GM12878 (cell line): ENCODE measurements around the gene CDH1. TPM values are rescaled to one million over a fixed set of nuclear protein-coding genes. Genes with fewer than 3 reads are reported as not detected.

Experiments
- ATAC-seq: fragments of 200-7000 bp; cut with Tn5 transposase; 3 replicates; pipeline ENCODE4 v1.9.1; 2020; ENCODE audit warnings: mild to moderate bottlenecking, moderate library complexity
- BruUV-seq: library from RNA; stranded (reverse); fragments of 400-500 nt; replicated peaks from 2 replicates; lab custom pipeline; 2021; lab: Mats Ljungman, UMichigan
- CTCF ChIA-PET: fragments of 300-600 bp; sonication (Branson Sonifier 250); formaldehyde crosslinking; extraction: SDS; loops from one replicate; lab custom pipeline; 2021; ENCODE audit warnings: inconsistent platforms; lab: Yijun Ruan, JAX
- POLR2A ChIA-PET: fragments of 350-600 bp; formaldehyde crosslinking; extraction: SDS; loops from one replicate; lab custom pipeline; 2021; ENCODE audit warnings: inconsistent platforms; lab: Charles Lee
- RAD21 ChIA-PET: fragments of 300-600 bp; sonication (Branson Sonifier 250); formaldehyde crosslinking; loops from one replicate; lab custom pipeline; 2023; ENCODE audit warnings: antibody characterized with exemption; ENCODE audit not compliant: unreplicated experiment; lab: Charles Lee
- SMC1A ChIA-PET: fragments of 300-600 bp; sonication (Branson Sonifier 250); formaldehyde crosslinking; loops from one replicate; lab custom pipeline; 2023; ENCODE audit not compliant: unreplicated experiment, uncharacterized antibody; lab: Charles Lee
- DNase-seq: peaks from one replicate; pipeline ENCODE4 v3.0.0-alpha.2; 2011; ENCODE audit warnings: low read depth, low spot score
- FAIRE-seq: peaks from 3 replicates; lab custom pipeline; 2011; peaks lifted over from hg19 to GRCh38; lab: Jason Lieb, UNC
- H2AFZ ChIP-seq: 2 replicates; pipeline ENCODE4 v1.6.0; 2011; ENCODE audit warnings: low read depth, low read length, control low read depth; ENCODE audit not compliant: control insufficient read depth
- H3K27ac ChIP-seq: 2 replicates; pipeline ENCODE4 v1.5.1; 2011; ENCODE audit warnings: control low read depth; ENCODE audit not compliant: control insufficient read depth, insufficient read depth
- H3K27me3 ChIP-seq, 2 experiments: replicated peaks in 1 of 2; 2 replicates each; pipeline versions ENCODE4 v1.6.0 to v1.6.1; 2011; ENCODE audit warnings: low read length in 1 of 2; ENCODE audit not compliant: control insufficient read depth in 2 of 2, insufficient read depth in 2 of 2
- H3K36me3 ChIP-seq, 2 experiments: 2 replicates each; pipeline ENCODE4 v1.5.1; 2011; ENCODE audit warnings: low read length in 1 of 2; ENCODE audit not compliant: control insufficient read depth in 2 of 2, insufficient read depth in 2 of 2
- H3K4me1 ChIP-seq: 2 replicates; pipeline ENCODE4 v1.6.1; 2011; ENCODE audit warnings: mild to moderate bottlenecking, low read length, moderate library complexity, mixed read lengths; ENCODE audit not compliant: control insufficient read depth, insufficient read depth
- H3K4me2 ChIP-seq: 2 replicates; pipeline ENCODE4 v1.6.0; 2011; ENCODE audit warnings: control low read depth; ENCODE audit not compliant: control insufficient read depth, insufficient read depth
- H3K4me3 ChIP-seq: fragments of 200-600 bp; sonication (generic); 2 replicates; pipeline ENCODE4 v1.5.1; 2016
- H3K79me2 ChIP-seq: 2 replicates; pipeline ENCODE4 v1.6.0; 2011; ENCODE audit warnings: low read length; ENCODE audit not compliant: control insufficient read depth, insufficient read depth
- H3K9ac ChIP-seq: 2 replicates; pipeline ENCODE4 v1.8.0; 2011; ENCODE audit warnings: low read length, control low read depth, mixed read lengths; ENCODE audit not compliant: control insufficient read depth, insufficient read depth
- H3K9me3 ChIP-seq: replicated peaks from 3 replicates; pipeline ENCODE4 v1.5.1; 2011; ENCODE audit warnings: mild to moderate bottlenecking, low read length; ENCODE audit not compliant: control insufficient read depth, insufficient read depth
- H4K20me1 ChIP-seq: 2 replicates; pipeline ENCODE4 v1.6.0; 2011; ENCODE audit not compliant: control insufficient read depth, insufficient read depth
- BCL11A ChIP-seq: IDR thresholded peaks from 2 replicates; pipeline ENCODE4 v1.6.1; 2011; ENCODE audit warnings: low read depth, low read length
- CBX3 ChIP-seq: fragments of 200-600 bp; sonication (generic); IDR thresholded peaks from 2 replicates; pipeline ENCODE4 v1.6.1; 2016; ENCODE audit warnings: low read depth, borderline replicate concordance
- FOS ChIP-seq: IDR thresholded peaks from 3 replicates; pipeline ENCODE4 v1.6.1; 2011; ENCODE audit warnings: borderline replicate concordance; ENCODE audit not compliant: insufficient read length; ENCODE audit errors: extremely low read depth
- FOXM1 ChIP-seq: IDR thresholded peaks from 2 replicates; pipeline ENCODE4 v1.6.1; 2012; ENCODE audit warnings: low read depth, mild to moderate bottlenecking, inconsistent platforms, low read length, moderate library complexity
- IKZF1 ChIP-seq: fragments of 450-650 bp; conservative IDR thresholded peaks from 2 replicates; pipeline ENCODE4 v1.6.1; 2017; ENCODE audit warnings: antibody characterized with exemption, mild to moderate bottlenecking
- JUND ChIP-seq: IDR thresholded peaks from 2 replicates; pipeline ENCODE4 v1.6.1; 2012; ENCODE audit warnings: low read depth, mild to moderate bottlenecking, low read length, improper control_type of control experiment, moderate library complexity
- MYB ChIP-seq: fragments of 150-350 bp; IDR thresholded peaks from 2 replicates; pipeline ENCODE4 v1.6.1; 2014; ENCODE audit warnings: mild to moderate bottlenecking, low read depth, low read length, borderline replicate concordance
- NFYA ChIP-seq: IDR thresholded peaks from 2 replicates; pipeline ENCODE4 v1.6.1; 2011; ENCODE audit warnings: low read depth, mild to moderate bottlenecking, low read length, improper control_type of control experiment, borderline replicate concordance
- ZNF217 ChIP-seq: fragments of 450-650 bp; IDR thresholded peaks from 2 replicates; pipeline ENCODE4 v1.6.1; 2017; ENCODE audit warnings: antibody characterized with exemption, mild to moderate bottlenecking
- WGBS: methylation state at CpG from one replicate; pipeline ENCODE4 v1.1.6; 2016; ENCODE audit warnings: low lambda C conversion rate; ENCODE audit not compliant: insufficient replicate concordance, insufficient coverage; ENCODE audit errors: missing lambda C conversion rate; 5-methylcytosine and 5-hydroxymethylcytosine counted together
- in situ Hi-C: fragments of 300-500 bp; cut with MboI; formaldehyde crosslinking; loops from 9 replicates; pipeline ENCODE4 v1.14.3; 2018; ENCODE audit warnings: mixed read lengths
- intact Hi-C: fragments of 100-400 bp; cut with micrococcal nuclease; formaldehyde crosslinking; loops from one replicate; pipeline ENCODE4 v1.14.2; 2022; ENCODE audit not compliant: unreplicated experiment
- polyA plus RNA-seq, 11 experiments: library from polyadenylated mRNA; depleted of rRNA in 4 of 11; unstranded in 6 of 11; stranded (reverse) in 5 of 11; fragments of >200 nt; fragmentation: Nextera tagmentation in 4 of 11; fragmentation: Illumina TruSeq in 1 of 11; extraction: Ambion mirVana in 4 of 11; extraction: Trizol in 1 of 11; gene quantifications; 1 replicate in 1 of 11; 2 replicates in 10 of 11; pipeline versions ENCODE4 v1.2.1 to v1.2.3, GENCODE V29; 2011 to 2016; ENCODE audit warnings: inconsistent platforms in 2 of 11, missing spikeins in 2 of 11, low read depth in 1 of 11
- total RNA-seq, 4 experiments: library from RNA; depleted of rRNA in 3 of 4; stranded (reverse); fragments of >200 nt in 3 of 4; fragmentation: Illumina TruSeq in 1 of 4; extraction: Trizol in 1 of 4; gene quantifications; 2 replicates each; pipeline versions ENCODE4 v1.2.1 to v1.2.3, GENCODE V29; 2013 to 2021
- TF ChIP-seq, protein P1 (sequence below): fragments of 450-650 bp; IDR thresholded peaks from 2 replicates; pipeline ENCODE4 v1.6.1; 2016; ENCODE audit warnings: mild to moderate bottlenecking
- TF ChIP-seq, protein P2 (sequence below): fragments of 450-650 bp; IDR thresholded peaks from 2 replicates; pipeline ENCODE4 v1.6.1; 2017; ENCODE audit warnings: mild to moderate bottlenecking, low read depth, inconsistent platforms; ENCODE audit not compliant: poor library complexity, severe bottlenecking
- TF ChIP-seq, protein P3 (sequence below): IDR thresholded peaks from 2 replicates; pipeline ENCODE4 v1.6.1; 2012; ENCODE audit warnings: low read depth, low read length, improper control_type of control experiment
- TF ChIP-seq, protein P4 (sequence below): IDR thresholded peaks from 2 replicates; pipeline ENCODE4 v1.6.1; 2012; ENCODE audit warnings: improper control_type of control experiment, low read depth, low read length; ENCODE audit not compliant: insufficient replicate concordance

Gene CDH1
- total and polyA plus RNA-seq, 10 of the 15 experiments (the other 5 are each of a cell fraction or from before 2014, with no cell fraction given): 2.2 to 30.6 (median 17.7) TPM

DNA sequence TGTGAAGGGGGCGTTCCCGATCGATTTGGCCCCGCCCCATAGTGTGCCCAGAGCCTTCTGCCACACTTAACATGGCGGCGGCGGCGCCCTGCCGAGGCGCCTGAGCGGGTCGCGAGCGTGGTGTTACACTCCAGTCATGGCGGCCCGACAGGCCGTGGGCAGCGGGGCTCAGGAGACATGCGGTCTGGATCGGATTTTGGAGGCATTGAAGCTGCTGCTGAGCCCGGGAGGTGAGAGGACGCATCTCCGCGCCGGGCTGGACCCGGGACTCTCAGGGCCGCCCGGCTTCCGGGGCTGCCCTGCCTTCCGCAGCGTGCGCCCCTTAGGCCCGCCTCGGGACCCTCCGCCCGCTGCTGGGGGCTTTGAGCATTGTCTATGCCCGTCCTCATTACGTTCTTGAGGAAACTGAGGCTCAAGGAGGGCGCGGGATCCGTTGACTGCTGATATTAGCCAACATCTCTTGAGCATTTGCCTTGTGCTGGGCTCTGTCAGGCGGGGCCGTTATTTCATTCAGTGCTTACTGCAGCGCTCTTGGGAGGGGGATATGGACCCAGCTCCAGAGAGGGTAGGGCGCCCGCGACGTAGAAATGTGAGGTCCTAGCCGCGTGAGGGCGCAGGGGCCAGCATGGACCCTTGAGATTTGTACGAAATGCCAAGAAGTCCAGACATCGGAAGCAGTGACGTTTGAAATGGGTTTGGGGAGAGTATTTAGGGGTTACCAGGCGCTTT, 106.6 kb downstream of the CDH1 start, which contains the start of gene TANGO6:
Gene TANGO6, plus strand, starts transcription at position 50 of the 729 bp plus-strand sequence. Its CDS starts 87 bp downstream, at position 137.
- H3K36me3 ChIP-seq: no peaks in the 10 kb centered on the region
- POLR2A ChIA-PET: interaction anchor here (0.6 kb wide), 1 partner anchor 280 kb away, joined by 7 read pairs; no protein-coding TSS in a partner anchor
- H3K9ac ChIP-seq: peak within 1 kb of the TSS; percentile 94
- SMC1A ChIA-PET: interaction anchor here (0.6 to 2.5 kb wide), 7 partner anchors 10 to 316 kb away, joined by 3 to 9 read pairs (median 3); no protein-coding TSS in a partner anchor
- H4K20me1 ChIP-seq: no peaks in the 10 kb centered on the region
- peaks cover 9% of the 10 kb centered on the region for H3K4me1 ChIP-seq
- CTCF ChIA-PET: interaction anchor here (0.7 to 1.5 kb wide), 13 partner anchors 10 to 323 kb away, joined by 3 to 7 read pairs (median 3); no protein-coding TSS in a partner anchor
- RAD21 ChIA-PET: interaction anchor here (1.0 to 1.6 kb wide), 2 partner anchors 87 to 313 kb away, joined by 3 to 5 read pairs; no protein-coding TSS in a partner anchor
- intact Hi-C loops (loop anchor here (1.0 to 5.0 kb wide), 2 partner anchors 139 to 596 kb away; partner anchors contain the start of gene PLA2G15), in situ Hi-C loops (loop anchor here (5.0 kb wide), 1 partner anchor 279 kb away; no protein-coding TSS in a partner anchor)
- H3K4me2 ChIP-seq: peak within 1 kb of the TSS; percentile 96
- peaks cover 11% of the 10 kb centered on the region for H3K79me2 ChIP-seq
- WGBS: 1% methylated on average over 55 of the region's 55 CpGs
- DNase-seq (peak; percentile 41), FAIRE-seq (no peak), ATAC-seq (peak; percentile 95)
- H3K9me3 ChIP-seq: no peaks in the 10 kb centered on the region
- H3K27ac ChIP-seq: peak within 1 kb of the TSS; percentile 91
- peak within 1 kb of the TSS; percentile 95 for H2AFZ ChIP-seq
- peak within 1 kb of the TSS; percentile 88 for H3K4me3 ChIP-seq
- no TSS peak for BruUV-seq
- no peaks in the 10 kb centered on the region for H3K27me3 ChIP-seq
- TF ChIP-seq JUND (no peak), NFYA (no peak), MYB (no peak), CBX3 (no peak), IKZF1 (peak; percentile 76; the same call in 1 of the 2 replicates), FOS (no peak), FOXM1 (no peak), BCL11A (no peak), ZNF217 (no peak)
- TF ChIP-seq, protein P1, sequence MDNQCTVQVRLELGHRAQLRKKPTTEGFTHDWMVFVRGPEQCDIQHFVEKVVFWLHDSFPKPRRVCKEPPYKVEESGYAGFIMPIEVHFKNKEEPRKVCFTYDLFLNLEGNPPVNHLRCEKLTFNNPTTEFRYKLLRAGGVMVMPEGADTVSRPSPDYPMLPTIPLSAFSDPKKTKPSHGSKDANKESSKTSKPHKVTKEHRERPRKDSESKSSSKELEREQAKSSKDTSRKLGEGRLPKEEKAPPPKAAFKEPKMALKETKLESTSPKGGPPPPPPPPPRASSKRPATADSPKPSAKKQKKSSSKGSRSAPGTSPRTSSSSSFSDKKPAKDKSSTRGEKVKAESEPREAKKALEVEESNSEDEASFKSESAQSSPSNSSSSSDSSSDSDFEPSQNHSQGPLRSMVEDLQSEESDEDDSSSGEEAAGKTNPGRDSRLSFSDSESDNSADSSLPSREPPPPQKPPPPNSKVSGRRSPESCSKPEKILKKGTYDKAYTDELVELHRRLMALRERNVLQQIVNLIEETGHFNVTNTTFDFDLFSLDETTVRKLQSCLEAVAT: no peak
- TF ChIP-seq, protein P2, sequence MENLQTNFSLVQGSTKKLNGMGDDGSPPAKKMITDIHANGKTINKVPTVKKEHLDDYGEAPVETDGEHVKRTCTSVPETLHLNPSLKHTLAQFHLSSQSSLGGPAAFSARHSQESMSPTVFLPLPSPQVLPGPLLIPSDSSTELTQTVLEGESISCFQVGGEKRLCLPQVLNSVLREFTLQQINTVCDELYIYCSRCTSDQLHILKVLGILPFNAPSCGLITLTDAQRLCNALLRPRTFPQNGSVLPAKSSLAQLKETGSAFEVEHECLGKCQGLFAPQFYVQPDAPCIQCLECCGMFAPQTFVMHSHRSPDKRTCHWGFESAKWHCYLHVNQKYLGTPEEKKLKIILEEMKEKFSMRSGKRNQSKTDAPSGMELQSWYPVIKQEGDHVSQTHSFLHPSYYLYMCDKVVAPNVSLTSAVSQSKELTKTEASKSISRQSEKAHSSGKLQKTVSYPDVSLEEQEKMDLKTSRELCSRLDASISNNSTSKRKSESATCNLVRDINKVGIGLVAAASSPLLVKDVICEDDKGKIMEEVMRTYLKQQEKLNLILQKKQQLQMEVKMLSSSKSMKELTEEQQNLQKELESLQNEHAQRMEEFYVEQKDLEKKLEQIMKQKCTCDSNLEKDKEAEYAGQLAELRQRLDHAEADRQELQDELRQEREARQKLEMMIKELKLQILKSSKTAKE: no peak
- TF ChIP-seq, protein P3, sequence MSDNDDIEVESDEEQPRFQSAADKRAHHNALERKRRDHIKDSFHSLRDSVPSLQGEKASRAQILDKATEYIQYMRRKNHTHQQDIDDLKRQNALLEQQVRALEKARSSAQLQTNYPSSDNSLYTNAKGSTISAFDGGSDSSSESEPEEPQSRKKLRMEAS: 0 out of 2 replicates have a peak, but pooled peaks have one; percentile 60
- TF ChIP-seq, protein P4, sequence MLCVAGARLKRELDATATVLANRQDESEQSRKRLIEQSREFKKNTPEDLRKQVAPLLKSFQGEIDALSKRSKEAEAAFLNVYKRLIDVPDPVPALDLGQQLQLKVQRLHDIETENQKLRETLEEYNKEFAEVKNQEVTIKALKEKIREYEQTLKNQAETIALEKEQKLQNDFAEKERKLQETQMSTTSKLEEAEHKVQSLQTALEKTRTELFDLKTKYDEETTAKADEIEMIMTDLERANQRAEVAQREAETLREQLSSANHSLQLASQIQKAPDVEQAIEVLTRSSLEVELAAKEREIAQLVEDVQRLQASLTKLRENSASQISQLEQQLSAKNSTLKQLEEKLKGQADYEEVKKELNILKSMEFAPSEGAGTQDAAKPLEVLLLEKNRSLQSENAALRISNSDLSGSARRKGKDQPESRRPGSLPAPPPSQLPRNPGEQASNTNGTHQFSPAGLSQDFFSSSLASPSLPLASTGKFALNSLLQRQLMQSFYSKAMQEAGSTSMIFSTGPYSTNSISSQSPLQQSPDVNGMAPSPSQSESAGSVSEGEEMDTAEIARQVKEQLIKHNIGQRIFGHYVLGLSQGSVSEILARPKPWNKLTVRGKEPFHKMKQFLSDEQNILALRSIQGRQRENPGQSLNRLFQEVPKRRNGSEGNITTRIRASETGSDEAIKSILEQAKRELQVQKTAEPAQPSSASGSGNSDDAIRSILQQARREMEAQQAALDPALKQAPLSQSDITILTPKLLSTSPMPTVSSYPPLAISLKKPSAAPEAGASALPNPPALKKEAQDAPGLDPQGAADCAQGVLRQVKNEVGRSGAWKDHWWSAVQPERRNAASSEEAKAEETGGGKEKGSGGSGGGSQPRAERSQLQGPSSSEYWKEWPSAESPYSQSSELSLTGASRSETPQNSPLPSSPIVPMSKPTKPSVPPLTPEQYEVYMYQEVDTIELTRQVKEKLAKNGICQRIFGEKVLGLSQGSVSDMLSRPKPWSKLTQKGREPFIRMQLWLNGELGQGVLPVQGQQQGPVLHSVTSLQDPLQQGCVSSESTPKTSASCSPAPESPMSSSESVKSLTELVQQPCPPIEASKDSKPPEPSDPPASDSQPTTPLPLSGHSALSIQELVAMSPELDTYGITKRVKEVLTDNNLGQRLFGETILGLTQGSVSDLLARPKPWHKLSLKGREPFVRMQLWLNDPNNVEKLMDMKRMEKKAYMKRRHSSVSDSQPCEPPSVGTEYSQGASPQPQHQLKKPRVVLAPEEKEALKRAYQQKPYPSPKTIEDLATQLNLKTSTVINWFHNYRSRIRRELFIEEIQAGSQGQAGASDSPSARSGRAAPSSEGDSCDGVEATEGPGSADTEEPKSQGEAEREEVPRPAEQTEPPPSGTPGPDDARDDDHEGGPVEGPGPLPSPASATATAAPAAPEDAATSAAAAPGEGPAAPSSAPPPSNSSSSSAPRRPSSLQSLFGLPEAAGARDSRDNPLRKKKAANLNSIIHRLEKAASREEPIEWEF: no peak
